ENCODE results near the gene ARFRP1.

The ARFRP1 gene

GRCh38 chr20:63690898-63691710 is 16.7 kb downstream of the ARFRP1 start:
- DNase-seq (ENCODE audit: low read depth in 2 of 2) = no peak

GRCh38 chr20:63690003-63690897 is 17.5 kb downstream of the ARFRP1 start:
- DNase-seq (ENCODE audit: low read depth in 2 of 2) = no peak

DNA sequence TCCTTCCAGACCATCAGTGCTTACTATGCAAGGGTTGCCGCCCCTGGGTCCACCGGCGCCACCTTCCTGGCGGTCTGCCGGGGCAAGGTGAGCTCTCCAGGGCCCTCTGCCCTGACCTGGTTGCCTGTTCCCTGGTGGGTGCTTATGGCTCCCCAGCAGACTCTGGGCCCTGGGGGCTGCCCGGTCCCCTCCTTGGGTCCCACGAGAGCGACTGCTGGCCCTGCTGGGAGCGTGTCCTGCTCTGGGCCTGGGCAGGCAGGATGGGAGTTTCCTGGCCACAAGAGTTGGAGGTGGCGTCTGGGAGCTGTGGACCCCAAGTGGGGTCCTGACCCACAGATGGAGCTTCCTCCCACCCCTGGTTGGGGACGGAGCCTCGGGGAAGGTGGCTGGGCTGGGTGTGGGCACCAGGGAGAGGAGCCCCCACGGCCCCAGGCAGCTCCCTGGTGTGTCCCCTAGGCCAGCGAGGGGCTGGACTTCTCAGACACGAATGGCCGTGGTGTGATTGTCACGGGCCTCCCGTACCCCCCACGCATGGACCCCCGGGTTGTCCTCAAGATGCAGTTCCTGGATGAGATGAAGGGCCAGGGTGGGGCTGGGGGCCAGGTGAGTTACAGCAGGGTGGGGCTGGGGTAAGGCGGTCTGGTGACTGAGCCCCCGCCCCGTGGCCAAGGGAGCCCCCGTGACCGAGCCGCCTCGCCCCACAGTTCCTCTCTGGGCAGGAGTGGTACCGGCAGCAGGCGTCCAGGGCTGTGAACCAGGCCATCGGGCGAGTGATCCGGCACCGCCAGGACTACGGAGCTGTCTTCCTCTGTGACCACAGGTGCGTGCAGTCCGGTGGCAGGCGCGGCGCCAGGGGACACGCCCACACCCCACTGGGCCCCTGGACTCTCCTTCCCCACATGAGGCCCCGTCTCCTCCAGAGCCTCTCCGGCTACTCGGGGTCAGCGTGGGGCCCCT is 18.5 kb downstream of the ARFRP1 start:
- no peak for DNase-seq (ENCODE audit: low read depth in 2 of 2)

DNA sequence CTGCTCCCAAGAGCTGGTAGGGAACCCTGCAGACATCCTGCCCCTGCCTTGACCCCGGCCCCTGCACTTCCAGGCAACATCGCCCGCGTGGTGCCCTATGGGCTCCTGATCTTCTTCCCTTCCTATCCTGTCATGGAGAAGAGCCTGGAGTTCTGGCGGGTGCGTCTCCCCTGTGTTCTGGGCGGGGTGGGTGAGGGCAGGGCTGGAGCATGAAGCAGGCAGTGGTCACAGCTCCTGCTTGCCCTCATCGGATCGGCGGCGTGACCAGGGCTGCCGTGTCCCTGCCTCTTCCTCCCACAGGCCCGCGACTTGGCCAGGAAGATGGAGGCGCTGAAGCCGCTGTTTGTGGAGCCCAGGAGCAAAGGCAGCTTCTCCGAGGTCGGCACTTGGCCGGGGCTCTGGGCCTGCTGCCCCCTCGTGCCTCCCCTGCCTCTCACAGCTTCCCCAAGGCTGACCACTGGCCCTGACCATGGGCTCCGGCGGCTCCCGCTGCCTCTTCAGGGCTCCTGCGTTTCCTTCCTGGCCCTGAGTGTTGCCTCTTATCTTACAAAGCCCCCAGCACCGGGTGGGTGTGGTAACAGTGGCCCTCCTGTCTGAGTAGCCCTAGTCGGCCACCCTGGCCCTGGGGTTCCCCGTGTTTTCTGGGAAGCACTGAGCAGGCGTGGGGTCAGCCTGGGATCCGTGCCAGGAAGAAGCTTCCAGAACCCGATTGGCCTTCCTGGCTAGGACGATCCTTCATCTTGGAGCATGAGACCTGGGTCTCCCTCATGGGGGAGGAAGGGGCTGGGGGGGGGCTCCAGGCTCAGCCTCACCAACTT is 19.3 kb downstream of the ARFRP1 start:
- DNase-seq (ENCODE audit: low read depth in 2 of 2) = no peak

GRCh38 chr20:63687419-63688178 is 20.2 kb downstream of the ARFRP1 start:
- no peak for DNase-seq (ENCODE audit: low read depth in 2 of 2)

DNA sequence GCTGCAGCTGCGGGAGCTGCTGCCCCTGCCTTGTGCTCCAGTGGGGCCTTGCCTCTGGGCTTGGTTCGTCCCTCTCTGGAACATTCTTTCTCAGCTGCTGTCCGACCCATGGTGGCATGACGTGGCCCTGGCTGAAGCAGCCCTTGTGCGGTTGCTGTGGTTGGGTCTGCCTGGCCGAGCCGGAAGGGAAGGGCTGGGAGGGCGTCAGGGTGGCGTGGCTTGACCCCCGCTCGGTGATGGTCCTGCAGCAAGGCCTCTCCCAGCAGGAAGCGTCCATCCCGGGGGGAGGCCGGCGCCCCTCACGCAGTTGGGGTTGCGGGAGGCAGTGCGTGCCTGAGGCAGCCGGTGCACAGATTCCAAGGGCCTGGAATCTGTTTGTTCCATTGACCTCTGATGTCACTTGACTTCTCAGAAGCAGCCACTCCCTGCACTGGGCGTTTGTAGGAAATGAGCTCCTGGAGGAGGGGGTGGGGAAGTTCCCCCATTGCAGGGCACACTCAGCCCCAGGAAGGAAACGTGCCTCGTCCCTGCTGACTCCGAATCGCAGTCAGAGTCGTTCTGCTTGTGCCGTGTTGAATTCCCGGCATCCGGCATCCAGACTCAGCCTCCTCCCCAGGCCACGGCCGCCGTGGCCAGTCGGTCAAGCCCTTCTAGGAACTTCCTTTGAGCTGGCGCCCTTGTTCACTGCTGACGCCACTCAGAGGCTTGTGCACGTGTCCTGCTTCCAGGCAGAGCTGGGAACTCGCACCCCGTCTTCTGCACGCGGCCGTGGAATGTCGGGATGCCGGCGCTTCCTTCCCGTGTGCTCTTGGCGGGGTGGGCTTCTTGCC is 21.1 kb downstream of the ARFRP1 start:
- no peak for DNase-seq (ENCODE audit: low read depth in 2 of 2)

GRCh38 chr20:63686094-63686491 is 21.7 kb downstream of the ARFRP1 start:
- DNase-seq (ENCODE audit: low read depth in 2 of 2) = no peak

- DNase-seq (ENCODE audit: low read depth in 2 of 2) = no peak
These were observed 22.3 kb downstream of the ARFRP1 start for GRCh38 chr20:63685269-63686026.

GRCh38 chr20:63682384-63683139 is 25.2 kb downstream of the ARFRP1 start:
- no peak for DNase-seq (ENCODE audit: low read depth in 2 of 2)

DNA sequence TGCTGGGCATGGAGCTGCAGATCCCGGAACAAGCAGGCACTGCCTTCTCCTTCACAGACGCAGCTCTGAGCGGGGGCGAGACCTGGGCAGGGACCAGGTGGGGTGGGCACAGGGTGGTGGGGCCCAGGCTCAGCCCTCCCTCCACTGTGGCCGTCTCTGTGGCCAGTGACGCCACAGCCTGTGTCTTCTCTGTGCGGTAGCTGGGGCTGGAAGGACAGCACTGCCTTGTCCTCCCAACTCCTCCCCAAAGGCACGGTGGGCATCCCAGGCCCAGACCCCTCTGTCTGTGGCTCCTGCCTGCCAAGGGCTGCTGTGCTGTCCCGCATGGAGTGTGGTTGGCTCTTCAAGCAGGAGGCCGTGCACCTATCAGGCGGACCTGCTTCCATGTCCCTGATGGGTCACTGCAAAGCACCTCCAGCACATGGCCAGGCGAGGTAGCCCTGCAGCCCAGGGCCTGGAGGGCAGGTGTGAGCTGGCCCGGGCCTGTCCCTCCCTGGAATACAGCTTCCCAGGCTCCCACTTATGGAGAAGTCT is 26.1 kb downstream of the ARFRP1 start:
- DNase-seq (ENCODE audit: low read depth in 2 of 2) = no peak

- no peak for DNase-seq (ENCODE audit: low read depth in 2 of 2)
These were observed 26.7 kb downstream of the ARFRP1 start for GRCh38 chr20:63680857-63681608.

GRCh38 chr20:63680427-63680826 is 27.3 kb downstream of the ARFRP1 start:
- no peak for DNase-seq (ENCODE audit: low read depth in 2 of 2)

DNA sequence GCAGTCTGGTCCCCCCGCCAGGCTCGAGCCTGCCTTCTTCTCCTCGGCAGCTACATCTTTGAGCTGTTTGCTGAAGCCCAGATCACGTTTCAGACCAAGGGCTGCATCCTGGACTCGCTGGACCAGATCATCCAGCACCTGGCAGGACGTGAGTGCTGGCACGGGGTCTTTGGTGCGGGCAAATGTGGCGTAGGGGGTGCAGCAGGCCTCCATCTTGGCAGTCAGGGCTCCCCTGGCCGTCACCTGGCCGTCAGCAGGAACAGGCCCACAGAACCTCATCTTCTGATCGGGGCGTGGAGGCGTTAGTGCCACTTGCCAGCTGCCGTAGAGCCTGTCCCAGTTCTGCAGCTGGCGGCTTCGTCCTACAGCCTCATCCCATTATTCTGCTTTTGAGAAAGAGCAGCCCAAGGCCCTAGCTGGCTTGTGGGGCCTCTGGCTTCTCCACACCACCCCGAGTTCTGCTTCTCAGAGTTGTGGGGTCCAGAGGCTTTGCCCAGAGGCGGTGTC is 27.9 kb downstream of the ARFRP1 start:
- no peak for DNase-seq (ENCODE audit: low read depth in 2 of 2)

DNA sequence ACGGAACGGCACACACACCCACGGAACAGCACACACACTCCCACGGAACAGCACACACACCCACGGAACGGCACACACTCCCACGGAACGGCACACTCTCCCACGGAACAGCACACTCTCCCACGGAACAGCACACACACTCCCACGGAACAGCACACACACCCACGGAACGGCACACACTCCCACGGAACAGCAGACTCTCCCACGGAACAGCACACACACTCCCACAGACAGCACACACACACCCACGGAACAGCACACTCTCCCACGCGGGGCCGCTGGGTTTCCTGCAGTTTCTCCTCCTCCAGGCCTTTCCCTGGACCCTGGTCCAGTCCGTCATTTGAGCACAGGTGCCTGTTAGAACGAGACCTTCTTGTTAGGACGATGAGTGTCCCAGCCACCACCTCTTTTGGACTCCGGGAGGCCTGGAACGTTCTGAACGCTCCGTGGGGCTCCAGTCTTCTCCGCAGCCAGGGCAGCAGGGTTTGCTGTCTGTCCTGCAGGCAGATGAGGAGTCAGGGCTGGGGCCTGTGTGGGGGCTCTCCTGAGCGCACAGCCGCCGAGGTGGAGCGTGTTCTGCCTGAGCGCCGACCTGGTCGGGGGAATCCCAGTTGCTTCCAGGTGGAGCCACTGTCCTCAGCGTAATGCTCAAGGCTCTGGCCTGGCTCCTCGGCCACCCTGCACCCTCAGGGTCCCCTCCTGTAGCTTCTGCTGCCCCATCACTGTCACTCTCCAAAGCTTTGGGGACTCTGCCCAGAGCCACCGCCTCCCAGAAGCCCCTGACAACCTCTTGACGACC is 28.9 kb downstream of the ARFRP1 start:
- DNase-seq (ENCODE audit: low read depth in 2 of 2) = no peak

- DNase-seq (ENCODE audit: low read depth in 2 of 2) = no peak
These were observed 29.7 kb downstream of the ARFRP1 start for GRCh38 chr20:63678071-63678470.

Measured in stimulated activated CD8-positive, alpha-beta memory T cell treated with anti-CD3 and anti-CD28 coated beads, Interleukin-2, amount 100 ng/mL, for 48 hours (primary cell).